Calu3 (cell line): ENCODE measurements around the gene CCSER1. TPM values are rescaled to one million over a fixed set of nuclear protein-coding genes. Genes with fewer than 3 reads are reported as not detected.

Experiments used
- BruUV-seq: library from RNA; stranded (reverse); fragments of 400-500 nt; replicated peaks from 2 replicates; lab custom pipeline; 2021; lab: Mats Ljungman, UMichigan
- CTCF ChIA-PET: fragments of 300-600 bp; sonication (Branson Sonifier 250); formaldehyde crosslinking; loops from one replicate; lab custom pipeline; 2022; ENCODE audit warnings: antibody characterized with exemption; lab: Charles Lee
- DNase-seq: peaks from one replicate; pipeline ENCODE4 v3.0.0; 2022
- H3K27ac Mint-ChIP-seq: one replicate; pipeline ENCODE4 v1.8.0; 2022; ENCODE audit warnings: mixed read lengths; ENCODE audit not compliant: unreplicated experiment
- H3K27me3 Mint-ChIP-seq: one replicate; pipeline ENCODE4 v1.8.0; 2022; ENCODE audit warnings: mixed read lengths; ENCODE audit not compliant: unreplicated experiment
- H3K36me3 Mint-ChIP-seq: one replicate; pipeline ENCODE4 v1.8.0; 2022; ENCODE audit warnings: mild to moderate bottlenecking, moderate library complexity, mixed read lengths; ENCODE audit not compliant: insufficient read depth, unreplicated experiment
- H3K4me1 Mint-ChIP-seq: one replicate; pipeline ENCODE4 v1.8.0; 2022; ENCODE audit warnings: mild to moderate bottlenecking, low read depth, mixed read lengths; ENCODE audit not compliant: unreplicated experiment
- H3K4me3 Mint-ChIP-seq: one replicate; pipeline ENCODE4 v1.8.0; 2022; ENCODE audit warnings: mild to moderate bottlenecking, low read depth, moderate library complexity, mixed read lengths; ENCODE audit not compliant: unreplicated experiment
- H3K9me3 Mint-ChIP-seq: one replicate; pipeline ENCODE4 v1.8.0; 2022; ENCODE audit warnings: low read depth, mixed read lengths; ENCODE audit not compliant: unreplicated experiment
- CTCF ChIP-seq: fragments of 200-600 bp; IDR thresholded peaks from one replicate; pipeline ENCODE4 v1.8.0; 2022; ENCODE audit warnings: antibody characterized with exemption; ENCODE audit not compliant: unreplicated experiment
- intact Hi-C: fragments of 100-400 bp; cut with micrococcal nuclease; formaldehyde crosslinking; loops from one replicate; pipeline ENCODE4 v1.10.0; 2022; ENCODE audit not compliant: unreplicated experiment
- total RNA-seq: library from RNA; stranded (reverse); gene quantifications from 2 replicates; pipeline ENCODE4 v1.2.3, GENCODE V29; 2022

The CCSER1 gene
- total RNA-seq, 1 experiment from 2014 or later, result 6.2 TPM

- CTCF ChIA-PET, result no interaction called here
- H3K4me3 Mint-ChIP-seq, result no peak overlapping the region
- intact Hi-C loops, result no loop called here
- H3K27me3 Mint-ChIP-seq, result no peaks in the 10 kb centered on the region
- no peak overlapping the region for H3K27ac Mint-ChIP-seq
- H3K9me3 Mint-ChIP-seq, result peaks cover 10% of the 10 kb centered on the region
- no peaks in the 10 kb centered on the region for H3K4me1 Mint-ChIP-seq
- no peaks in the 10 kb centered on the region for H3K36me3 Mint-ChIP-seq
- DNase-seq, result no peak
- BruUV-seq, result no TSS peak
- no peak for TF ChIP-seq CTCF
These were observed 949.0 kb downstream of the CCSER1 start for GRCh38 chr4:91076147-91076546.

GRCh38 chr4:91085961-91086360 is 958.8 kb downstream of the CCSER1 start:
- H3K27me3 Mint-ChIP-seq, result no peaks in the 10 kb centered on the region
- H3K4me3 Mint-ChIP-seq, result no peak overlapping the region
- H3K9me3 Mint-ChIP-seq, result no peaks in the 10 kb centered on the region
- CTCF ChIA-PET, result no interaction called here
- DNase-seq, result no peak
- BruUV-seq, result no TSS peak
- no peaks in the 10 kb centered on the region for H3K36me3 Mint-ChIP-seq
- no peaks in the 10 kb centered on the region for H3K4me1 Mint-ChIP-seq
- no peak for TF ChIP-seq CTCF
- no peak overlapping the region for H3K27ac Mint-ChIP-seq
- intact Hi-C loops, result loop anchor here (10.0 kb wide), 1 partner anchor 131 kb away; no protein-coding TSS in a partner anchor

- Mint-ChIP-seq H3K27ac (no peak overlapping the region), H3K9me3 (no peaks in the 10 kb centered on the region)
- BruUV-seq, result no TSS peak
These were observed 960.5 kb downstream of the CCSER1 start for GRCh38 chr4:91087743-91088142.

GRCh38 chr4:91089178-91089577 is 962.0 kb downstream of the CCSER1 start:
- Mint-ChIP-seq H3K4me3 (peak overlapping the region; percentile 40), H3K27me3 (no peaks in the 10 kb centered on the region), H3K27ac (peak overlapping the region; percentile 86), H3K36me3 (no peaks in the 10 kb centered on the region), H3K9me3 (no peaks in the 10 kb centered on the region), H3K4me1 (no peaks in the 10 kb centered on the region)
- intact Hi-C loops, result loop anchor here (10.0 kb wide), 1 partner anchor 134 kb away; no protein-coding TSS in a partner anchor
- CTCF ChIA-PET, result no interaction called here
- no peak for TF ChIP-seq CTCF
- BruUV-seq, result no TSS peak
- DNase-seq, result no peak

More at GRCh38 chr4:91087743-91088142, 960.5 kb downstream of the CCSER1 start:
- CTCF ChIA-PET, result no interaction called here
- no peak for DNase-seq
- no peaks in the 10 kb centered on the region for H3K36me3 Mint-ChIP-seq
- no peaks in the 10 kb centered on the region for H3K4me1 Mint-ChIP-seq
- no peaks in the 10 kb centered on the region for H3K27me3 Mint-ChIP-seq
- TF ChIP-seq CTCF, result no peak
- intact Hi-C loops, result loop anchor here (1.0 to 10.0 kb wide), 2 partner anchors 133 to 668 kb away; no protein-coding TSS in a partner anchor
- no peak overlapping the region for H3K4me3 Mint-ChIP-seq
